ENCODE results near the gene LAPTM5.

Gene LAPTM5

DNA sequence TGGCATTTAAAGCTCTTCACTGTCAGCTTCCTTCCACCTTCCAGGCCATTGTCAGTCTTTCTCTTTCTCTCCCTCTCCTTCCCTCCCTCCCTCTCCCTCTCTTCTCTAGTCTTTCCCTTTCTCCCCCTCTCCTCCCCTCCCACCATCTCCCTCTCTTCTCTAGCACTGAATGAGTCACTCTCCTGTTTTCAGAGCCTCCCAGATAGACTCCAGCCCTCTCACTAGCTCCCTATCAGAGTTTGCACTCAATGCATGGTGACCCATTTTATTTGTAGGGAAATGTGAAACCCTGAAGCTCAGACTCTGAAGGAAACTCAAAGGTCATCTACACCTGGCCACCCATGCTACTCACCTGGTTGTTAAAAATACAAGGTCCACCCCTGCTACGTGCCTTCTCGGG, 29.8 kb downstream of the LAPTM5 start:
- DNase-seq = no peak

GRCh38 chr1:30726773-30727684, 30.5 kb downstream of the LAPTM5 start:
- no peak for DNase-seq

DNA sequence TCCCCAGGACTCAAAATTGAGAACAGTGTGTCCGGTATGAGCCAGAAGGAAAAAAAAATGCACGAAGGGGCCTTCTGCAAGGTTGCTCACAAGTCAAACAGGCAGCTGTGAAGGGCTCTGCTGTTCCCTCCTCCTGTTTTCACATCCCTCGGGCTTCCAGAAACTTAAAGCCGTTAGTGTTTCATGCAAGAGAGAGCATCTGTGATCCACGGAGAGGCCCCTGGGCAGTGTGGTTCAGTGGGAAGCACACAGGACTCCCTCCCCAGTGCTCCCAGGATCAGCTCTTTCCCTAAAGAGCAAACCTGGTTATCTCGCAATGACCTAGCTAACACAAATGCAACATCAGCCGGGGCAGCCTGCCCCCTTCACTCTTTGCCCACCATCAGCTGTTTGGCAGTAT, 31.3 kb downstream of the LAPTM5 start:
- no peak for DNase-seq

- DNase-seq = no peak
Observed at GRCh38 chr1:30725450-30726095, 32.0 kb downstream of the LAPTM5 start.

- DNase-seq = no peak
Observed at GRCh38 chr1:30724655-30725421, 32.7 kb downstream of the LAPTM5 start.

GRCh38 chr1:30724175-30724574, 33.4 kb downstream of the LAPTM5 start:
- DNase-seq = no peak

DNA sequence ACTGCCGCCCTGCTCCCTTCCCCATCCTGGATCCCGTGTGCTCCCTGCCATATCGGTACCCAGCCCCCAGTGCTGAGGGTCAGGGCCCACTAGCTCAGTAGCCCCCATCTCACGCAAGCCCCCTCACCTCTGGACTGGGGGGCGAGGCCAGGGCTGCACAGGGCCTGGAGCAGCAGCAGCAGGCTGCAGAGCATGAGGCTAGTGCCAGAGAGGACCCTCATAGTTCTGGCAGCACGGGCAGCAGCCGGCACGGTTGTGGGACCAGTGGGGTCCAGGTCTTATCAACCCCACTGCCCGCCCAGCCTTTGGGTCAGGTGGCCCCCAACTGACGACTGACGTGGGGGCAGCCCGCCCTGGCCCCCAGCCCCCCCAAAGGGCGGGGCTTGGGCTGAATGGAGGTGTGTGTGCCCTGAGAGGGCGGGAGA, 34.2 kb downstream of the LAPTM5 start, which contains the start of gene MATN1:
TSS of gene MATN1 (minus strand) at position 255 of the 425 bp plus-strand sequence. CDS start at position 221, 34 bp downstream.
- DNase-seq = no peak

DNA sequence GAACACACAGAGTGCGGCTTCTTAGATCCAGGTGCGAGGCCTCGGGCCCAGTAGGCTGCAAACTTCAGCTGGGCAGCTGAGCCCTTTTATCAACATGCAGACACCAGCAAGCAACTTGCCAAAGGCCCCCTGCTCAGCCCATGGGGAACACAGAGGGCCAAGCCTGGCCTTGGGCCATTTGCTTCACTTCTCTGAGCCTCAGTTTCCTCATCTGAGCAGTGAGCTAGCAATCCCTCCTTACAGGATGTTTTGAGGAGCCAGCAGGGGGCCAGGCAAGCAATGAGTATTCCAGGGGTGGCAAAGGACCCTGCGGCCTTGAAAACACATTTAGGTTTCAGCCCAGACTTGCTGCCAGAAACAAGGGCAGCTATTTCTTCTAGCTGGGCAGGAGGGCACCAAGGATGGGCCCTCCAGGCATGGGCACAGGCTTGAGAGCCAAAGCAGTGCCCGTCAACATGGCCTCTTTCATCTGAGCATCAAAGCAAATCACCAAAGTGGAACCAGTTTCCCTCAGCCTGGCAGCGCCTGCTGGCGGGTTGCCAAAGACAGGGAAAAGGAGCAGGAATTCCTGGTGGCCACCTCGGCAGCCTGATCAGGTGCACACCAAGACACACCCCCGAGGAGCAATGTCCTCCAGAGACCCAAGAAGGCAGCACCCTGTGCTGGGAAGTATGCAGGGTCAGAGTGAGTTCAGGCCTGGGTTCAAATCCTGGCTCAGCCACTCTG, 35.6 kb downstream of the LAPTM5 start:
- DNase-seq = no peak

GRCh38 chr1:30721341-30721793, 36.2 kb downstream of the LAPTM5 start:
- DNase-seq = no peak

DNA sequence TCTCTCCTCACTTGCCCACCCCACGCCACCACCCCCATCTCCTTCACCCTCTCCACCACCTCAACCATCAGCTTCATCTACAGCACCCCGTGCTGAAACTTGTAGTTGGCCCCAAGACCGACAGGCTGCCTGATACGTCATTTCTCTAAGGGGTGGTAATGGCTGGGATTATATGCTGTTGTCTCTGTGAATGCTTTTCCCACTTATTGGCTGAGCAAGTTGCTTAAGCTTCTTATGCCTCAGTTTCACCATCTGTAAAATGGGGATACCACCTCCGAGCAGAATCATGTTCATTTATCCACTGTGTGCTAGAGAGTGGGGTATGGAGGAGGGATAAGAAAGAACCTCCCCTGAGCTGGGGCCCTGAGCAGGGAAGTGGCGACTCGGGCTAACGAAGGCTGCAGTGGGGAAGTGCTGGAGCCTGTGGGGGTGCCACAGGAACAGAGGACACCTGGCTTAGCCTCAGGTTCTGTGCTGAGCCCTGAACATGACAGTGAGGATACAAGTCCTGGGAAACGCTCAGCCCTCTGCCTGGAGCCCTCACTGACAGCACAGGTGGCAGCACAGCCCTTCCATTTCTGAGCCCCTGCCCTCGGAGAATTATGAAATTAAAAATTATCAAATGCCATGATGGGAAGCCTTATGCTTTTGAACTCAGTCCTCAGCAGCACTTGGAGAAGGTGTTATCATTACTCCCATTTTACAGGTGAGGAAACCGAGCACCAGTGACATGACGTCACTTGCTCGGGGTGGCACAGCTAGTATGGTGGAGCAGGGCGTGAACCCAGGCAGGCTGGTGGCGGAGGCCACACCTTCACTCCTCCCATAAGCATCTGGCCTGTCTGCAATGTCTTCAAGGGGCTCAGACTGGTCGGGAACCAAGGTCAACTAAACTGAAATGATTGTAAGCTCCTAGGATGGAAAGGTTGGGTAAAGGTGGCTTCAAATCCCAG, 37.0 kb downstream of the LAPTM5 start:
- no peak for DNase-seq

DNA sequence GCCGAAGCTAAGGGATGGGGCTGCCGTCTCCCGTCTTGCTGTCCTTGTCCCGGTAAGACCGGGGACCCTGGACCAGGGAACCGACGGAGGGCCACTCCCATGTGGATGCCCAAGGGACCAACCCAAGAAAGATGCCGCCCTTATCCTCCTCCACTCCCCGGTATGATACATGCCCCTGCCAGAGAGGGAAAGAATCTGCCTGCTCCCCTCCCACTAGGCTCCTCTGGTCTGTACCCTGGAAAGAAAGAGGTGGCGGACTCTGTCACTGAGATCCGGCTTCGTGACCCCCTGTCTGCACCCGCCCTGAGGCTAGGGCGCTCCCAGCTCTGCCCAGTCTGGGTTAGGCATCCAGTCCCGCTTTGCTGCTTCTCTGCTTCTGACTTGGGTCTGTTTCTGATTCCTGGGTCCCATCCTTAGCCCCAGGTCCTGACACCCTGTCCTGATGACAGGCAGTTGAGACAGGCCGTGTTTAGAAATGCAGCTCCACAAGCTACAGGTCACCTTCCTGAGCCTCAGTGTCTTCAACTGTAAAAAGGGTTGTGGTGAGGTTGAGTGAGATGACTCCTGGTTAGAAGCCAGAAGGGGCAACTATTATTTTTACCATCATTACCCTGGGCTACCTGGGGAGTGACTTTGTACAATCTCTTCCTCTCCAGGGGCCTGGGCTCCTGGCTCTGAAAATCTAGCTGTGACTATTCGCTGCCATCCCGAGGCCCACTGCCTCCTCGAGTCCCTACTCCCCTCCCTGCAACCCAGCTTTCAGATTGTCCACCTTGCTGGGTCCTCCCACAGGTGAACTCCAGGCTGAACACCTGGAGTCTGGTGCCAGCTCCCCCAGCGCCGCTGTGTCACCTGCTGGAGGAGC, 37.9 kb downstream of the LAPTM5 start:
- no peak for DNase-seq

DNA sequence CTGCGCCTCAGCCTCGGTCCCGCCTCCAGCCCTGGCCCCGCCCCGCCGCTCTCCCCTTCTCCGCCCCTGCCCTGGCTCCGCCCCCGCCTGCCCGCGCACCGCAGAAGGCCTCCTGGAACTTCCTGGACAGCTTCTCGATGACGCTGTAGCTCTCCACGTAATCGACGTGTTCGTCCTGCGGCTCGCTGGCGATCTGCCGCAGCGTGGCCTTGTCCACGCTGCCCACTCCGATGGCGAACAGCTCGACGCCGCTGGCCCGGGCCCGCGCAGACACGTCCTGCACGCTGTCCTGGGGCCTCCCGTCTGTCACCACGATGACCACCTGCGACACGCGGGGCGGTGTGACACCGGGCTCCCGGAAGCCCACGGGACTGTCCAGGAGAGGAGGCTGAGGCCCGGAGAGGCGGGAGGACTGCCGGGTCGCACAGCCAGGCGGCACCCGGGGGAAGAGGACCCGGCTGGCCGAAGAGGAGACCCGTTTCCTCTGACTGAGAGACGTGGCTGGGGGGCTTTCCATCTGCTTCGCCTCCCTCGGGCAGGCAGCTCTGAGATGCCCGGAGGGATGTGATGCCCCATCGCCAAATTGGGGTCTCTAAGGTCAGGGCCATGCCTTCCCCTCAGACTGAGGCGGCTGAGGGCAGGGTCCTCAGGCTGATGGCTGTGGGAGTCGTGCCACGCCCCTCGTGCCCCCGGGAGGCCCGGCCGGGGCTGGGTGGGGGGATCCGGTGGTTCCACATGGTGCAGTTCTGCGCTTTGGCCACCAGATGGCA, 38.8 kb downstream of the LAPTM5 start:
- DNase-seq = no peak

- peak; percentile 95 for DNase-seq
Observed at GRCh38 chr1:30718091-30718635, 39.4 kb downstream of the LAPTM5 start.

- DNase-seq = no peak
Observed at GRCh38 chr1:30716646-30717045, 40.9 kb downstream of the LAPTM5 start.

- no peak for DNase-seq
Observed at GRCh38 chr1:30715886-30716285, 41.7 kb downstream of the LAPTM5 start.

GRCh38 chr1:30715216-30715615, 42.4 kb downstream of the LAPTM5 start:
- DNase-seq = no peak

GRCh38 chr1:30714536-30715090, 43.0 kb downstream of the LAPTM5 start:
- no peak for DNase-seq

DNA sequence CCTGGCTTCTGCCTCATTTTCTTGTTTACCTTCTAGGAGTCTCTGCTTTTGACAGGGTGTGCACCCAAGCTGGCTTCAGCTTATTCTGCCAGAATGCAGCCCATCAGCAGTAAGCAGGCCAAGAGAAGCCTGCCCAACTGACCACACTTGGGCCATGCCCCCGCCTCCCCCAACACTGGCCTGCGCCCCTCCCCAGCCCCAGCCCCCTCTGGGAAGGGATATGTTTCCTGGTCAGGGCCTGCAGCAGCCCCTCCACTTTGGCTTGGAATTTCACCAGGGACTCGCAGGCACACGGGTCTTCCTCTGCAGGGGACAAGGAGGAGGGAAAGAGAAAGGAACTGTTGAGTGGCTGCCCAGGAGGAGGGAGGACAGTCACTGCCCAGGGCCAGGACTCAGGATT, 43.5 kb downstream of the LAPTM5 start:
- no peak for DNase-seq

- no peak for DNase-seq
Observed at GRCh38 chr1:30713311-30713710, 44.3 kb downstream of the LAPTM5 start.

Data from DMS 273 treated with DMSO at 0.1 percent for 48 hours (cell line).